NCI-H2107 treated with DMSO at 0.1 percent for 48 hours (cell line): Measurements from ENCODE around the gene TCOF1.

Experiments used
- DNase-seq: peaks from one replicate; lab custom pipeline; 2025; ENCODE audit not compliant: unreplicated experiment; lab: John Stamatoyannopoulos, UW

The TCOF1 gene

GRCh38 chr5:150322202-150322601 lies 35.3 kb upstream of the TCOF1 start:
- DNase-seq: no peak

GRCh38 chr5:150323092-150323491 lies 34.4 kb upstream of the TCOF1 start:
- no peak for DNase-seq

- DNase-seq: no peak
Measured at GRCh38 chr5:150323819-150324218, 33.7 kb upstream of the TCOF1 start.

- DNase-seq: no peak
Measured at GRCh38 chr5:150325426-150325825, 32.1 kb upstream of the TCOF1 start.

GRCh38 chr5:150326707-150327106 lies 30.8 kb upstream of the TCOF1 start:
- no peak for DNase-seq

- no peak for DNase-seq
Measured at GRCh38 chr5:150327139-150327538, 30.4 kb upstream of the TCOF1 start.

- DNase-seq: no peak
Measured at GRCh38 chr5:150328515-150328914, 29.0 kb upstream of the TCOF1 start.

GRCh38 chr5:150329038-150329437 lies 28.5 kb upstream of the TCOF1 start:
- DNase-seq: no peak

GRCh38 chr5:150329881-150330876 lies 27.3 kb upstream of the TCOF1 start:
- DNase-seq: no peak

- DNase-seq: no peak
Measured at GRCh38 chr5:150333400-150333799, 24.1 kb upstream of the TCOF1 start.

- DNase-seq: no peak
Measured at GRCh38 chr5:150335778-150336177, 21.7 kb upstream of the TCOF1 start.

- DNase-seq: no peak
Measured at GRCh38 chr5:150338546-150338945, 19.0 kb upstream of the TCOF1 start.

- DNase-seq: no peak
Measured at GRCh38 chr5:150339165-150339564, 18.3 kb upstream of the TCOF1 start.

- no peak for DNase-seq
Measured at GRCh38 chr5:150339841-150340240, 17.7 kb upstream of the TCOF1 start.

GRCh38 chr5:150340614-150341255 lies 16.8 kb upstream of the TCOF1 start:
- DNase-seq: no peak

GRCh38 chr5:150341331-150341730 lies 16.2 kb upstream of the TCOF1 start:
- DNase-seq: no peak

GRCh38 chr5:150341989-150342388 lies 15.5 kb upstream of the TCOF1 start:
- no peak for DNase-seq

GRCh38 chr5:150342583-150342982 lies 14.9 kb upstream of the TCOF1 start:
- DNase-seq: no peak

- no peak for DNase-seq
Measured at GRCh38 chr5:150343994-150344631, 13.4 kb upstream of the TCOF1 start.

GRCh38 chr5:150345716-150346115 lies 11.8 kb upstream of the TCOF1 start:
- no peak for DNase-seq

- no peak for DNase-seq
Measured at GRCh38 chr5:150346592-150346991, 10.9 kb upstream of the TCOF1 start.

GRCh38 chr5:150347003-150347402 lies 10.5 kb upstream of the TCOF1 start:
- no peak for DNase-seq
